Neural cell (in vitro differentiated cells): ENCODE results near the gene EFCAB13. TPM values are rescaled to one million over a fixed set of nuclear protein-coding genes. Genes with fewer than 3 reads are reported as not detected.

Source experiments
- H2AFZ ChIP-seq: fragments of 200-600, 300-800 bp; sonication (generic), shearing (Covaris generic); 2 replicates; pipeline ENCODE4 v1.6.0; 2014; ENCODE audit warnings: low read depth, mild to moderate bottlenecking, antibody characterized with exemption, low read length, moderate library complexity
- H3F3A ChIP-seq: fragments of 200-600 bp; shearing (Covaris generic); 2 replicates; pipeline ENCODE4 v1.6.1; 2016; ENCODE audit warnings: mild to moderate bottlenecking, moderate library complexity, mixed read lengths, antibody characterized with exemption, low read length; ENCODE audit not compliant: insufficient read depth, poor library complexity, severe bottlenecking
- H3K27ac ChIP-seq: fragments of 200-600, 300-800 bp; sonication (generic), shearing (Covaris generic); 2 replicates; pipeline ENCODE4 v1.5.1; 2014; ENCODE audit warnings: mild to moderate bottlenecking, low read length, moderate library complexity
- H3K27me3 ChIP-seq: fragments of 300-800, 200-600 bp; sonication (generic), shearing (Covaris generic); 2 replicates; pipeline ENCODE4 v1.6.0; 2014; ENCODE audit warnings: mild to moderate bottlenecking, low read depth, low read length, moderate library complexity; ENCODE audit not compliant: insufficient read depth
- H3K36me3 ChIP-seq: fragments of 300-800, 200-600 bp; sonication (generic), shearing (Covaris generic); 2 replicates; pipeline ENCODE4 v1.5.1; 2014; ENCODE audit warnings: mild to moderate bottlenecking, antibody characterized with exemption, low read length, moderate library complexity; ENCODE audit not compliant: insufficient read depth
- H3K4me2 ChIP-seq: fragments of 300-800, 200-600 bp; sonication (generic), shearing (Covaris generic); 2 replicates; pipeline ENCODE4 v1.6.0; 2014; ENCODE audit warnings: mild to moderate bottlenecking, low read length
- H3K4me3 ChIP-seq: fragments of 300-800, 200-600 bp; sonication (generic), shearing (Covaris generic); 2 replicates; pipeline ENCODE4 v1.5.1; 2014; ENCODE audit warnings: mild to moderate bottlenecking, low read length, moderate library complexity
- H3K79me2 ChIP-seq: fragments of 200-600 bp; shearing (Covaris generic); replicated peaks from 2 replicates; pipeline ENCODE4 v1.6.0; 2014; ENCODE audit warnings: mild to moderate bottlenecking, low read length, moderate library complexity; ENCODE audit not compliant: insufficient read depth
- H3K9ac ChIP-seq: fragments of 300-800, 200-600 bp; sonication (generic), shearing (Covaris generic); 2 replicates; pipeline ENCODE4 v1.6.1; 2016; ENCODE audit warnings: mild to moderate bottlenecking, low read length, mixed read lengths
- H3K9me2 ChIP-seq: fragments of 200-600 bp; shearing (Covaris generic); 2 replicates; pipeline ENCODE4 v1.6.1; 2016; ENCODE audit warnings: mild to moderate bottlenecking, low read length, mixed read lengths; ENCODE audit not compliant: insufficient read depth
- H3K9me3 ChIP-seq: fragments of 200-600, 300-800 bp; sonication (generic), shearing (Covaris generic); 2 replicates; pipeline ENCODE4 v1.6.1; 2016; ENCODE audit warnings: mild to moderate bottlenecking, mixed run types, low read length, moderate library complexity, mixed read lengths
- H4K20me1 ChIP-seq: fragments of 200-600 bp; shearing (Covaris generic); 2 replicates; pipeline ENCODE4 v1.6.1; 2016; ENCODE audit warnings: mild to moderate bottlenecking, mixed run types; ENCODE audit not compliant: insufficient read depth
- EP300 ChIP-seq: fragments of 450-650 bp; conservative IDR thresholded peaks from 2 replicates; pipeline ENCODE4 v1.6.1; 2014; ENCODE audit warnings: antibody characterized with exemption, mild to moderate bottlenecking, moderate library complexity; ENCODE audit not compliant: poor library complexity, severe bottlenecking
- EZH2 ChIP-seq: fragments of 200-600, 300-800 bp; shearing (Covaris generic), sonication (generic); IDR thresholded peaks from 2 replicates; pipeline ENCODE4 v1.6.1; 2014; ENCODE audit warnings: antibody characterized with exemption, low read length, borderline replicate concordance, mild to moderate bottlenecking; ENCODE audit not compliant: insufficient read depth, poor library complexity, severe bottlenecking
- MXI1 ChIP-seq: fragments of 450-650 bp; conservative IDR thresholded peaks from 2 replicates; pipeline ENCODE4 v1.6.1; 2014; ENCODE audit warnings: antibody characterized with exemption, mild to moderate bottlenecking; ENCODE audit not compliant: poor library complexity, severe bottlenecking
- POLR2AphosphoS5 ChIP-seq: IDR thresholded peaks from 2 replicates; pipeline ENCODE4 v1.6.1; 2012
- RAD21 ChIP-seq: fragments of 450-650 bp; conservative IDR thresholded peaks from 2 replicates; pipeline ENCODE4 v1.6.1; 2014; ENCODE audit warnings: antibody characterized with exemption, mild to moderate bottlenecking, moderate library complexity
- SMC3 ChIP-seq: fragments of 450-650 bp; conservative IDR thresholded peaks from 2 replicates; pipeline ENCODE4 v1.6.1; 2014; ENCODE audit warnings: antibody characterized with exemption, mild to moderate bottlenecking, moderate library complexity; ENCODE audit not compliant: poor library complexity
- TAF1 ChIP-seq: IDR thresholded peaks from 2 replicates; pipeline ENCODE4 v1.6.1; 2012; ENCODE audit warnings: low read depth
- polyA plus RNA-seq: library from polyadenylated mRNA; depleted of rRNA; stranded (reverse); fragments of >200 nt; gene quantifications from 2 replicates; pipeline ENCODE4 v1.2.3, GENCODE V29; 2014
- TF ChIP-seq, protein P1 (sequence below): IDR thresholded peaks from 2 replicates; pipeline ENCODE4 v1.6.1; 2012; ENCODE audit warnings: borderline replicate concordance
- TF ChIP-seq, protein P2 (sequence below): fragments of 450-650 bp; IDR thresholded peaks from 2 replicates; pipeline ENCODE4 v1.5.1; 2014; ENCODE audit warnings: antibody characterized with exemption, mild to moderate bottlenecking, moderate library complexity; ENCODE audit not compliant: poor library complexity, severe bottlenecking

EFCAB13 gene
- polyA plus RNA-seq, 1 donor from 2014 or later: 2.2 TPM

GRCh38 chr17:47332287-47332686, 8.5 kb downstream of the EFCAB13 start:
- H4K20me1 ChIP-seq: no peaks in the 10 kb centered on the region
- H3K9ac ChIP-seq: no peak overlapping the region
- no peaks in the 10 kb centered on the region for H3K9me2 ChIP-seq
- no peaks in the 10 kb centered on the region for H3K79me2 ChIP-seq
- no peak overlapping the region for H2AFZ ChIP-seq
- H3F3A ChIP-seq: no peaks in the 10 kb centered on the region
- H3K36me3 ChIP-seq: no peaks in the 10 kb centered on the region
- H3K27me3 ChIP-seq: no peaks in the 10 kb centered on the region
- H3K4me3 ChIP-seq: no peak overlapping the region
- H3K27ac ChIP-seq: no peak overlapping the region
- TF ChIP-seq MXI1 (no peak), SMC3 (no peak), EP300 (no peak), EZH2 (no peak), TAF1 (no peak), RAD21 (no peak), POLR2AphosphoS5 (no peak)
- TF ChIP-seq, protein P1, sequence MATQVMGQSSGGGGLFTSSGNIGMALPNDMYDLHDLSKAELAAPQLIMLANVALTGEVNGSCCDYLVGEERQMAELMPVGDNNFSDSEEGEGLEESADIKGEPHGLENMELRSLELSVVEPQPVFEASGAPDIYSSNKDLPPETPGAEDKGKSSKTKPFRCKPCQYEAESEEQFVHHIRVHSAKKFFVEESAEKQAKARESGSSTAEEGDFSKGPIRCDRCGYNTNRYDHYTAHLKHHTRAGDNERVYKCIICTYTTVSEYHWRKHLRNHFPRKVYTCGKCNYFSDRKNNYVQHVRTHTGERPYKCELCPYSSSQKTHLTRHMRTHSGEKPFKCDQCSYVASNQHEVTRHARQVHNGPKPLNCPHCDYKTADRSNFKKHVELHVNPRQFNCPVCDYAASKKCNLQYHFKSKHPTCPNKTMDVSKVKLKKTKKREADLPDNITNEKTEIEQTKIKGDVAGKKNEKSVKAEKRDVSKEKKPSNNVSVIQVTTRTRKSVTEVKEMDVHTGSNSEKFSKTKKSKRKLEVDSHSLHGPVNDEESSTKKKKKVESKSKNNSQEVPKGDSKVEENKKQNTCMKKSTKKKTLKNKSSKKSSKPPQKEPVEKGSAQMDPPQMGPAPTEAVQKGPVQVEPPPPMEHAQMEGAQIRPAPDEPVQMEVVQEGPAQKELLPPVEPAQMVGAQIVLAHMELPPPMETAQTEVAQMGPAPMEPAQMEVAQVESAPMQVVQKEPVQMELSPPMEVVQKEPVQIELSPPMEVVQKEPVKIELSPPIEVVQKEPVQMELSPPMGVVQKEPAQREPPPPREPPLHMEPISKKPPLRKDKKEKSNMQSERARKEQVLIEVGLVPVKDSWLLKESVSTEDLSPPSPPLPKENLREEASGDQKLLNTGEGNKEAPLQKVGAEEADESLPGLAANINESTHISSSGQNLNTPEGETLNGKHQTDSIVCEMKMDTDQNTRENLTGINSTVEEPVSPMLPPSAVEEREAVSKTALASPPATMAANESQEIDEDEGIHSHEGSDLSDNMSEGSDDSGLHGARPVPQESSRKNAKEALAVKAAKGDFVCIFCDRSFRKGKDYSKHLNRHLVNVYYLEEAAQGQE: no peak
- TF ChIP-seq, protein P2, sequence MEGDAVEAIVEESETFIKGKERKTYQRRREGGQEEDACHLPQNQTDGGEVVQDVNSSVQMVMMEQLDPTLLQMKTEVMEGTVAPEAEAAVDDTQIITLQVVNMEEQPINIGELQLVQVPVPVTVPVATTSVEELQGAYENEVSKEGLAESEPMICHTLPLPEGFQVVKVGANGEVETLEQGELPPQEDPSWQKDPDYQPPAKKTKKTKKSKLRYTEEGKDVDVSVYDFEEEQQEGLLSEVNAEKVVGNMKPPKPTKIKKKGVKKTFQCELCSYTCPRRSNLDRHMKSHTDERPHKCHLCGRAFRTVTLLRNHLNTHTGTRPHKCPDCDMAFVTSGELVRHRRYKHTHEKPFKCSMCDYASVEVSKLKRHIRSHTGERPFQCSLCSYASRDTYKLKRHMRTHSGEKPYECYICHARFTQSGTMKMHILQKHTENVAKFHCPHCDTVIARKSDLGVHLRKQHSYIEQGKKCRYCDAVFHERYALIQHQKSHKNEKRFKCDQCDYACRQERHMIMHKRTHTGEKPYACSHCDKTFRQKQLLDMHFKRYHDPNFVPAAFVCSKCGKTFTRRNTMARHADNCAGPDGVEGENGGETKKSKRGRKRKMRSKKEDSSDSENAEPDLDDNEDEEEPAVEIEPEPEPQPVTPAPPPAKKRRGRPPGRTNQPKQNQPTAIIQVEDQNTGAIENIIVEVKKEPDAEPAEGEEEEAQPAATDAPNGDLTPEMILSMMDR: no peak
- no peaks in the 10 kb centered on the region for H3K9me3 ChIP-seq
- no peak overlapping the region for H3K4me2 ChIP-seq

DNA sequence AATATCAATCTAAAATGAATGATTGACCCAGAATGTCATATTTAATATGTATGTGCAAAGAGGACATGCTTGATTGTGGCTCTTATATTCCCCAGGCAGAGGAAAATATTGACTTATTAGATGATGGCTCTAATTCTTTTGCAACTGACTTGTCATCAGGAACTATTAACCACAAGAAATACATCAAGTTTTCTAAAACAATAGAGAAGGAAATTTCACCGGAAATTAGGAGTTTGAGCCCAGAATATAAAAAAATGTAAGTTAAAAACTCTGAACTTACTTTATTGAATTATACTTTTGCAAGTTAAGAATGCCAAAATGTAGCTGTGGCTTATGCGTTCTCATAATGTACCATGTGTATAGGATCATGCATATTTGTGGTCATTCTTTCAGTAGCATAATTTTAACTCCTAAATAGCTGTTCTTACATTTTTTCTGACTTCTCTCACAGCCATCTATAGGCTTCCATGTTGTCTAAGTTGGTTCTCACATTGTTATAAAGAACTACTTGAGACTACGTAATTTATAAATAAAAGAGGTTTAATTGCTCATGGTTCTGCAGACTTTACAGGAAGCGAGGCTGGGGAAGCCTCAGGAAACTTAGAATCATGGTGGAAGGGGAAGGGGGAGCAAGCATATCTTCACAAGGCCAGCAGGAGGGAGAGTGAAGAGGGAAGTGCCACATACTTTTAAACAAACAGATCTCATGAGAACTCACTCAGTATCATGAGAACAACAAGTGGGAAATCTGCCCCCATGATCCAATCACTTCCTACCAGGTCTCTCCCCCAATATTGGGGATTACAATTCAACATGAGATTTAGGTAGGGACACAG, 11.6 kb downstream of the EFCAB13 start:
- H3F3A ChIP-seq: no peaks in the 10 kb centered on the region
- H3K9ac ChIP-seq: no peak overlapping the region
- no peaks in the 10 kb centered on the region for H3K9me3 ChIP-seq
- no peaks in the 10 kb centered on the region for H3K36me3 ChIP-seq
- H3K4me3 ChIP-seq: no peak overlapping the region
- H3K4me2 ChIP-seq: no peak overlapping the region
- no peaks in the 10 kb centered on the region for H3K9me2 ChIP-seq
- H3K79me2 ChIP-seq: no peaks in the 10 kb centered on the region
- no peaks in the 10 kb centered on the region for H3K27me3 ChIP-seq
- no peak overlapping the region for H3K27ac ChIP-seq
- TF ChIP-seq POLR2AphosphoS5 (no peak), MXI1 (no peak), RAD21 (no peak), EP300 (no peak), EZH2 (no peak), TAF1 (no peak), SMC3 (no peak)
- TF ChIP-seq, protein P2: no peak
- TF ChIP-seq, protein P1: no peak
- H4K20me1 ChIP-seq: no peaks in the 10 kb centered on the region
- no peak overlapping the region for H2AFZ ChIP-seq
